Skin epidermis (tissue), 12 donors: Measurements from ENCODE around the gene GPR65.

Source experiments
- H3K27ac ChIP-seq, 21 experiments: fragments of 200-600 bp; sonication (generic) in 11 of 21; one replicate each; pipeline ENCODE4 v1.5.0; 2020; ENCODE audit warnings: mild to moderate bottlenecking in 3 of 21, inconsistent platforms in 2 of 21, moderate library complexity in 2 of 21
- H3K4me3 ChIP-seq, 7 experiments: fragments of 200-600 bp; sonication (generic) in 2 of 7; one replicate each; pipeline ENCODE4 v1.5.0; 2020; ENCODE audit warnings: inconsistent platforms in 2 of 7, mild to moderate bottlenecking in 2 of 7, moderate library complexity in 1 of 7

The GPR65 gene

GRCh38 chr14:88030892-88031291 lies 26.0 kb downstream of the GPR65 start:
- peak overlapping the region in 1 of 21 experiments; percentile 2 for H3K27ac ChIP-seq
- no peak overlapping the region for H3K4me3 ChIP-seq

GRCh38 chr14:88032373-88032772 lies 27.4 kb downstream of the GPR65 start:
- H3K4me3 ChIP-seq, result no peak overlapping the region
- no peak overlapping the region for H3K27ac ChIP-seq

- H3K27ac ChIP-seq, result no peak overlapping the region
- H3K4me3 ChIP-seq, result no peak overlapping the region
Measured at GRCh38 chr14:88034076-88034475, 29.1 kb downstream of the GPR65 start.

DNA sequence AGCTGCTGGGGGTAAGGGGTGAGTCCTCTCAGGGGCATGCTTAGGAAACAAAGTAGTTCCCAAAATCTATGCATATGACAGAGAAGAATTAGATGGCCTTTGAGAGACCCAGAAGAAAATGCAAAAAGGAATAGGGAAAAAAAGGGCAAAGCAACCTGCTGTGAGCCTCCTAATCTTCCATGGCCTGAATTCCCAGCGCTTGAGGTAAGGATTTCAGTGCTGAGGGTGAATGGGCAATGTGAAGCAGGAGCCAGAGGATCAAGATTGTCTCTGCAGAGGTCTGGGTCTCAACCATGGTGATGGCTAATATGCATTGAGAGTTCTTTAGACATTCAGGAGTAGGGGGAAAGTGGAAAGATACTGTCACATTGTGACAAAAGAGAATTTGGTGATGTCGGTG lies 31.5 kb downstream of the GPR65 start:
- H3K4me3 ChIP-seq, result no peak overlapping the region
- no peak overlapping the region for H3K27ac ChIP-seq

DNA sequence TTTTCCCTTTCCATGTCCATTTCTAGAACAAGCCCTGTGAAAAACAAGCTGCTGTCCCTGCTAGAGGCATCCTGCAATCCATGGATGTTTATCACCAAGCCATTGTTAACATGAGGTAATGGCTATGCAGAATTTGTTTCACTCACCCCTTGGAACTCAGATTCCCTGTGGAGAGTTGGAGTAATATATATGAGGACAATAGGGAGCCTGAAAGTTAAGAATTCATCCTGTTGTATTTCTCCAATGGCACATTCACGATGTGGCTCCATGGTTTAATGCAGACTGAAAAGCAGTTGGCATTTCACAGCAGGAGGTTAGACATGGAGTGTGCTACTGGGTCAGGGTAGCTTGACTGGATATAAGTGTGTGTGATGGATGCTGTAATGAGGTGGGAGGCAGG lies 32.4 kb downstream of the GPR65 start:
- Histone ChIP-seq H3K4me3 (no peak overlapping the region), H3K27ac (no peak overlapping the region)

DNA sequence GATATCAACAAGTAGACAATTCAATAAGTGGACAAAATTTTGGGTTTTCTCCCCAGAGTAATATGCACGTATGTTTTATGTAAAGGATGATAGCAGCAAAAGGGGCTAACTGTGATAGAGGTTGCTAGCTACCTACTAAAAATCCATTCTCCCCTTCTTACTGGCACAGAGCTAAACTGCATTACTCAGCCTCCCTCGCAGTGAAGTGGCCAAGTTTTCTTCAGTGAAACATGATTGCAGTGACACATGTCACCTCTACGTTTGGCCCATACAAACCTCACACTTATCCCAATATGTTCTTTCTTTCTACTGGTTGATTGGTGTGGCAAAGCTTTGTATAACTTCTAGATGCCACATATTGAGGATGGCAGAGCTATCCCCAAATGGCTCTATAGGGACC lies 34.3 kb downstream of the GPR65 start:
- no peak overlapping the region for H3K27ac ChIP-seq
- no peak overlapping the region for H3K4me3 ChIP-seq

- Histone ChIP-seq H3K4me3 (no peak overlapping the region), H3K27ac (no peak overlapping the region)
Measured at GRCh38 chr14:88040146-88040545, 35.2 kb downstream of the GPR65 start.

DNA sequence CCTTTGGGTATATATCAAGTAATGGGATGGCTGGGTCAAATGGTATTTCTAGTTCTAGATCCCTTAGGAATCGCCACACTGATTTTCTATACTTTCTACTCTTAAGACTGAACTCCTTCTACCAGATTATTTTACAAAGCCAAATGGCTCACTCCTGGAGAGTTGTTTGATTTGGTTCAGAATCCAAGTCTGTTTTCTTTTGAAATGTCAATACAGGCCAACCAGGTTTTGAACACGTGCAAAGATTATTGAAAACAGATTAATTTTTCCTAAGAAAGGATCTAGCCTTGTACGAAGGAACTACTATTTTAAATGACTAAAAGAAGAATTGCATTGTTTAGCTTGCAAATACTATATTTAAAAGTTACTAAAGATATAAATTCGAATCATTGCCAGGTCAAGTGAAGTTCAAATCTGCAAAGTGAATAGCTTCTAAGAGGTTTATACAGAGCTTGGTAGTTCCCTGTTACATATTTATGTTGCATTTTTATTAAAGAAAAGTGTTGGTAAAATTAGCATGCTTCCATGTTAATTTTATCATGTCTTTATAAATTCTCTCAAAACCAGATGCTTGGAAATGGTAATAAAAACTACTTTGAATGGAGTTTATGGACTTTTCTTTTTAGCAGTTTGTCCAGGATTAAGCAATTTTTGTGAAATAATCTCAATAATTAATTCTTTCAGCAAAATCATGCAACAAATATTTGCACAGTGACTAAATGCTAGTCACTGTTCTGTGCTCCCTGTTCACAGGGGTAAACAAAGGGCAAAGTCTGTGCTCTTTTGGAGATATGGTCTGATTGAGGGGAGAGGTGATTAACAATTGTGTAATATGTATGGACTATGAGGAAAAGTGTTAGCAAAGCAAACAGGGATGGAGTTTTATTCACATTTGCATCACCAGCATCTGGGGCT lies 38.9 kb downstream of the GPR65 start:
- H3K27ac ChIP-seq, result peak overlapping the region in 2 of 21 experiments; percentile 33 to 75

DNA sequence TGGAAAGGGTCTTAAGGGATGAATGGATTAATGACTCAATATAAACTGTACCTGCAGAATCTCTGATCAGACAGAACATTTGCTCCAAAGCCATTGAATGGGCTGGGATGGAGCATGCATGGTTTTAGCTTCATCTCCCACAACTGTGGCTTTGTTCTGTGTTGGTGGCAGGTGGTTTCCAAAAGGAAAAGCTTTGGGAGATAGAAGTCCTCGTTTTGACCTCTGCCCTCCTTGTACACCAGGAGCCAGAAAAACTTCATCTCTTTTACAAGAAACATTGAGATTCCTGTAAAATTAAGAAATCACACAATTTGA lies 39.5 kb downstream of the GPR65 start:
- H3K27ac ChIP-seq, result peak overlapping the region in 2 of 21 experiments; percentile 33 to 75
- no peak overlapping the region for H3K4me3 ChIP-seq

More for the DNA sequence above, 38.9 kb downstream of the GPR65 start:
- no peak overlapping the region for H3K4me3 ChIP-seq

- Histone ChIP-seq H3K4me3 (no peak overlapping the region), H3K27ac (peak overlapping the region in 8 of 21 experiments; percentile 5 to 75 (median 50))
Measured at GRCh38 chr14:88044776-88045446, 40.0 kb downstream of the GPR65 start.

- Histone ChIP-seq H3K27ac (peak overlapping the region in 5 of 21 experiments; percentile 44 to 75 (median 58)), H3K4me3 (no peak overlapping the region)
Measured at GRCh38 chr14:88045705-88046104, 40.8 kb downstream of the GPR65 start.

GRCh38 chr14:88048351-88048750 lies 43.4 kb downstream of the GPR65 start:
- Histone ChIP-seq H3K4me3 (no peak overlapping the region), H3K27ac (peak overlapping the region in 3 of 21 experiments; percentile 20 to 55 (median 45))

GRCh38 chr14:88049266-88049665 lies 44.3 kb downstream of the GPR65 start:
- no peak overlapping the region for H3K4me3 ChIP-seq
- H3K27ac ChIP-seq, result peak overlapping the region in 1 of 21 experiments; percentile 45

- no peak overlapping the region for H3K4me3 ChIP-seq
- H3K27ac ChIP-seq, result no peak overlapping the region
Measured at GRCh38 chr14:88049936-88050335, 45.0 kb downstream of the GPR65 start.

GRCh38 chr14:88060576-88060975 lies 55.6 kb downstream of the GPR65 start:
- Histone ChIP-seq H3K27ac (no peak overlapping the region), H3K4me3 (no peak overlapping the region)

- Histone ChIP-seq H3K27ac (no peak overlapping the region), H3K4me3 (no peak overlapping the region)
Measured at GRCh38 chr14:88063811-88064210, 58.9 kb downstream of the GPR65 start.
